Renal pelvis (tissue), 4 donors: ENCODE results near the gene TSPAN13. TPM values are rescaled to one million over a fixed set of nuclear protein-coding genes. Genes with fewer than 3 reads are reported as not detected.

Experiments used
- DNase-seq: peaks from one replicate; pipeline ENCODE4 v3.0.0-alpha.2; 2013
- polyA plus RNA-seq, 3 donors: library from polyadenylated mRNA; unstranded; fragments of 120-200 nt; gene quantifications; one replicate each; pipeline ENCODE4 v1.2.1, GENCODE V29; 2013; ENCODE audit not compliant: insufficient read length in 3 of 3

Gene TSPAN13
- polyA plus RNA-seq, 3 donors: 22.7 to 26.3 (median 23.2) TPM

- no peak for DNase-seq
Observed at GRCh38 chr7:16735020-16735419, 18.5 kb upstream of the TSPAN13 start.

GRCh38 chr7:16738011-16738688 lies 15.4 kb upstream of the TSPAN13 start:
- DNase-seq: no peak

- DNase-seq: peak; percentile 29
Observed at GRCh38 chr7:16739863-16740622, 13.5 kb upstream of the TSPAN13 start.

GRCh38 chr7:16740623-16740953 lies 13.0 kb upstream of the TSPAN13 start:
- no peak for DNase-seq

- DNase-seq: no peak
Observed at GRCh38 chr7:16740996-16741395, 12.6 kb upstream of the TSPAN13 start.

- DNase-seq: no peak
Observed at GRCh38 chr7:16741676-16742075, 11.9 kb upstream of the TSPAN13 start.

- no peak for DNase-seq
Observed at GRCh38 chr7:16742547-16742946, 11.0 kb upstream of the TSPAN13 start.

GRCh38 chr7:16743236-16743635 lies 10.3 kb upstream of the TSPAN13 start:
- no peak for DNase-seq

- no peak for DNase-seq
Observed at GRCh38 chr7:16744518-16745250, 8.9 kb upstream of the TSPAN13 start.

GRCh38 chr7:16745645-16746044 lies 7.9 kb upstream of the TSPAN13 start:
- DNase-seq: no peak

- no peak for DNase-seq
Observed at GRCh38 chr7:16747102-16747501, 6.5 kb upstream of the TSPAN13 start.

GRCh38 chr7:16753932-16754855 lies 639 bp downstream of the TSPAN13 start:
- peak; percentile 34 for DNase-seq

- DNase-seq: no peak
Observed at GRCh38 chr7:16754856-16755317, 1.3 kb downstream of the TSPAN13 start.

GRCh38 chr7:16755397-16755796 lies 1.8 kb downstream of the TSPAN13 start:
- DNase-seq: no peak

GRCh38 chr7:16758036-16758435 lies 4.5 kb downstream of the TSPAN13 start:
- DNase-seq: no peak

- no peak for DNase-seq
Observed at GRCh38 chr7:16758631-16759611, 5.4 kb downstream of the TSPAN13 start.

- DNase-seq: no peak
Observed at GRCh38 chr7:16759840-16760239, 6.3 kb downstream of the TSPAN13 start.

GRCh38 chr7:16762177-16762576 lies 8.6 kb downstream of the TSPAN13 start:
- no peak for DNase-seq

- no peak for DNase-seq
Observed at GRCh38 chr7:16764942-16765341, 11.4 kb downstream of the TSPAN13 start.

- no peak for DNase-seq
Observed at GRCh38 chr7:16765436-16765859, 11.9 kb downstream of the TSPAN13 start.
